Left forelimb (tissue), 1 donor: ENCODE results near the gene DDX23.
"Not testable (repeated sequence)": the region's sequence is repeated elsewhere in the genome, so short reads cannot be mapped to it uniquely, and the experiment has no call there.

ENCODE experiments used
- DNase-seq: peaks from one replicate; pipeline ENCODE4 v3.0.0-alpha.2; 2018; ENCODE audit warnings: low spot score

Gene DDX23

DNA sequence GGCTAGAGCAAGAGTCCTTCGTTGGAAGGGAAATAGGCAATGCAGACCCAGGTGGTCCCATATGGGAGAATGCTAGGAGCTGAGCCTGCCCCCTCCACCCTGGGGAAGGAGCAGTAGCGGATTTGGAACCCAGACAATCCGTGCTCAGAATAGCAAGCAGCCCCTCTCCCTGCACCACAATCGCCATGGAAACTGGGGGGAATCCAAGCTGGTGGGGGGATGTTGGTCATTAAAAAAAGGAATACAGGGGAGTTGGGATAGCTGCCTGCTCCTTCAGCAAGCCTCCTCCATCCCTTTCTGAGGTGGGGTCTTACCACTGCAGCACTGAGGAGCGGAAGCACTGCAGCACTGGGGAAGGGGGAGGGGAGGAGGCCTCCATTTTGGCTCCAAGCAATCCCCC, 10.8 kb upstream of the DDX23 start:
- DNase-seq = no peak

DNA sequence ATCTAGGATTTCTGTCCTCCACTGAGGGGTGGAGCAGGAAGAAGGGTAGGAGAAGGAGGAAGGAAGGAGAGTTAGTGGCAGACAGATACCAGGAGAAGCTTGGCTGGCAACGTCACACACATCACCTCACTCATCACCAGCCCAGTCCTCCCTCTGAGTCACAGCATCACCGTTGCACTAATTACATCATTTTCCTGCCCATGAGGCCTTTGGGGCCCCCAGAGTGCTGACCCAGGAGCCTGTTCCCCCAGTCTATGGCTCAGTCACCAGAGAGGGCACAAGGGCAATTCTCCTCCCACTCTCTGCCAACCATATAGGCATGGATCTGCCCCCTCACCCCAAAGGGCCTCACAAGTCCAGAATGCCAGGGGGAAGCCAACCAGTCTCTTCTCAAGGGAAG, 9.1 kb upstream of the DDX23 start:
- DNase-seq = no peak

DNA sequence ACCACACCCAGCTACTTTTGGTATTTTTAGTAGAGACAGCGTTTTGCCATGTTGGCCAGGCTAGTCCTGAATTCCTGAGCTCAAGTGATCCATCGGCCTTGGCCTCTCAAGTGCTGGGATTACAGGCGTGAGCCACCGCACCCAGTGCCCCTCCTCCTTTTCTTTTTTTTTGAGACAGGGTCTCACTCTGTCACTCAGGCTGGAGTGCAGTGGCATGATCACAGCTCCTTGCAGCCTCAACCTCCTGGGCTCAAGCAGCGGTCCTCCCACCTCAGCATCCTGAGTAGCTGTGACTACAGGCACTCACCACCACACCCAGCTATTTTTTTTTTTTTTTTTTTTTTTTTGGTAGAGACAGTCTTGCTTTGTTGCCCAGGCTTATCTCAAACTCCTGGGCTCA, 8.3 kb upstream of the DDX23 start:
- not testable (repeated sequence) for DNase-seq

DNA sequence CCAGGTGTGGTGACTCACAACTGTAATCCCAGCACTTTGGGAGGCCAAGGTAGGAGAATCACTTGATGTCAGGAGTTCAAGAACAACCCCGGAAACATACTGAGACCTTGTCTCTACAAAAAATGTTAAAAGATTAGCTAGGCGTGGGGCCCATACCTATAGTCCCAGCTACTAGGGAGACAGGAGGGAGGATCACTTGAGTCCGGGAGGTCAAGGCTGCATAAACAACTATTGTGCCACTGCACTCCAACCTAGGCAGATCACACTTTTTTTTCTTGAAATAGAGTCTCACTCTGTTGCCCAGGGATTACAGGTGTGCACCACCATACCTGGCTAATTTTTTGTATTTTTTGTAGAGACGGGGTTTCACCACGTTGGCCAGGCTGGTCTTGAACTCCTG, 7.6 kb upstream of the DDX23 start:
- no peak for DNase-seq

- no peak for DNase-seq
Measured at GRCh38 chr12:48858043-48858442, 6.1 kb upstream of the DDX23 start.

DNA sequence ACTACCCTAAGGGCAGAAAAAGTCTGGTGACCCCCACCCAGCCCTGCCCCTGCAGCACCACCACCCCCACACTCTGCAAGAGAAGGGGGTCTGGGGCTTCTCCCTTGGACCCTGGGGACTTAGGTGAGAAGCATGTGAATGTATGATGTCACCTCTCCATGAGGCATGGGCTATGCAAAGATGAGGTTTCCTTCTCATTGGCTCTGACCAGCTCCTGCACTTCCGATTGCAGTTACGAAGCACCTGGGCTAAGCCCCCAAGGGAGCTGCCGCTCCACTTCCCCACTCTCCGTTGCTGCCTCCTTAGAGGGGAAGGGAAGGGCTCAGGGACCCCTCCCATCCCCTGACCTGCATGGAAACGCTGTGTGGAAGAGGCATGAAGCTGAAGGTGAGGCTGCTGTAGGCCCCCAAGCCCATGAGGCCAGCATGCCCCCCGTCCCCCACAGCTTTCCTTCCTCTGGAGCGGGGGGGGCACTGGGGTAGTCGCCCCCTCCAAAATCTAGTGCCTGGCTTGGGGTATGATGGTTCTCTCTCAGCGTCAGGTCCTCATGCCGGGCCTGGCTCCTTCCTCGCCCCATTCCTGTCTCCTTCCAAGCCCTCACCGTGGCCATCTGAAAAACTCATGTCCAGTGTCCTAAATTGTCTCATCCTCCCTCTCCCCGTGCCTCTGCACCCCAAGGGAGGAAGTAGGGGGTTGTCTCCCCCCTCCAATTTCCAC, 5.5 kb upstream of the DDX23 start:
- DNase-seq = no peak

DNA sequence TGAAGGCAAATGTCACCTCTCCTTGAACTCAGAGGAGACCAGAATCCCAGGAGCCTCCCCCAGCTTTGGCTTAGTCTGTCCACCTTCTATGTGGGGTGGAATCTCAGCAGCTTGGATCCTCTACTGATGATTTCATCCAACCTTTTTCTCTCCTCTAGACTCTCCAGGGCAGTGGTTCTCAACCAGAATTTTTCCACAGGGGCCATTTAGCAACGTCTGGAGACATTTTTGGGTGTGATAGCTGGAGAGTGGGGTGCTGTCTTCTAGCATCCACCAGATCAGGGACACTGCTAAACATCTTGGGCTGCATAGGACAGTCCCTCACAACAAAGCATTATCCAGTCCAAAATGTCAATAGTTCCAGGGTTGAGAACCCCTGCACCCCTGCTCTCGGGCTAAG, 4.4 kb upstream of the DDX23 start:
- DNase-seq = no peak

- DNase-seq = not testable (repeated sequence)
Measured at GRCh38 chr12:48854932-48855331, 3.0 kb upstream of the DDX23 start.

GRCh38 chr12:48854488-48854887, 2.5 kb upstream of the DDX23 start:
- DNase-seq = no peak

GRCh38 chr12:48852734-48853688, 1.0 kb upstream of the DDX23 start:
- peak; percentile 89 for DNase-seq

- DNase-seq = not testable (repeated sequence)
Measured at GRCh38 chr12:48842021-48842420, 9.9 kb downstream of the DDX23 start.

DNA sequence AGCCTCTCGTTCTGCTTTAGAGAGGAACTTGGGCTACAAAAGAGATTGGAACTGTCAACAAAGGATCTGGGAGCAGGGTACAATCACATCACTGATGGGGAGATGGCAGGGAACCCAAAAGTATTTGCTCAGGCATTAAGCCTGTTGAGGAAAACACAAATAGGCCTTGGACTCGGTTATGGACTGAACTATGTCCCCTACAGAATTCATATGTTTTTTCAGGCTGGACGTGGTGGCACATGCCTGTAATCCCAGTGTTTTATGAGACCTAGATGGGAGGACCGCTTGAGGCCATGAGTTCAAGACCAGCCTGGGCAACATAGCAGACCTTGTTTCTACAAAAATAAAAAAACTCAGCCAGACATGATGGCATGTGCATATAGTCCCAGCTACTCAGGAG, 13.9 kb downstream of the DDX23 start:
- no peak for DNase-seq

GRCh38 chr12:48832321-48833060, 19.5 kb downstream of the DDX23 start:
- DNase-seq = no peak

GRCh38 chr12:48831257-48831656, 20.7 kb downstream of the DDX23 start:
- DNase-seq = no peak

DNA sequence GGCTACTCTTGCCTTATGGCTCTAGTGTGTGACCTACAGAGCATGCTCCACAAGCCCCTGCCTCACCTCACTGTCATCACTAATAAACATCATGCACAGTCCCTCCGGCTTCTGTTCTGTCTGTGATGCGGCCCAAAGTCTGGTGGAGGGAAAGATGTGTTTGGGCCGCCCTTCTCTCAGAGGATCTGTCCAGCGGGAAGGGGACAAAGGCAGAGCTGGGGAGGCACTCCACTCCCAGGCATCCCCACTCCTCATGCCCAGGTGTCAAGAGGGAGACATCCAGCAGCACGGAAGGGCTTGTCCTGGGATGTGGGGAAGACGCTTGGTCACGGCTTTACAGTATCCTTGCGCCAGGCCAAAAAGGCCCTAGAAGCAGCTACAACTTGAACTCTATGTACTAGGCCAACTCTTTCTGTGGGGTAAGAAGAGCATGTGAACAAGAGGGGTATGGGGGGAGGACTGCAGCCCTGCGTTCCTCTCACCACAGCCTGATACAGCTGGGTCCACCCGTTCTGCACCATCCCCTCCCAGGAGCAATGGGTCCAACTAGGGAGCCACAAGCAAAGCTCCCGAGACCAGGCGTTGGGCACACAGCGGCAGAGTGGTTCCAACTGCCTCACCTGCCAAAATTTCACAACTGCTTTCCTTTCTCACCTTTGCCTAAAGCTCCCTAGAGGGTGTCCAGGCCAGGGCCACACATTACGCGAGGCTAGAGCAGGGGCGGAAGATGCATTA, 23.0 kb downstream of the DDX23 start:
- DNase-seq = no peak

DNA sequence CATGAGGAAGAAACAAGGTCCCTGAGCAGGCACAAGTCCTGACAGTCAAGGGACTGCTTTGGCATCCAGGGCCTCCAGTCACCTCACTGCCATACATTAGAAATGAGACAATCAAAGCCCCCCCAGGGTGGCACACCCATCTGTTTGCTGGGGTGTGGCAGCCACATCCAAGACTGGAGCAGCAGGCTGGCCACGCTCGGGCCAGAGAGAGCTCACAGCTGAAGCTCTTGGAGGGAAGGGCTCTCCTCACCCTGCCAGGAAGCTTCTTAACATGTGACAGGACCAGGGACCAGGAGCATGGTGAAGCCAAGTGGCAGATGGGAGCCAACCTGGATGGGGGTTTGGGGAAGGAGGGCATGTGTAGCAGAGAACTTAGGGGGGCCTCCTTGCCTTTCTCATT, 23.7 kb downstream of the DDX23 start:
- DNase-seq = no peak

GRCh38 chr12:48827513-48828096, 24.4 kb downstream of the DDX23 start:
- no peak for DNase-seq

GRCh38 chr12:48827026-48827425, 24.9 kb downstream of the DDX23 start:
- DNase-seq = no peak

DNA sequence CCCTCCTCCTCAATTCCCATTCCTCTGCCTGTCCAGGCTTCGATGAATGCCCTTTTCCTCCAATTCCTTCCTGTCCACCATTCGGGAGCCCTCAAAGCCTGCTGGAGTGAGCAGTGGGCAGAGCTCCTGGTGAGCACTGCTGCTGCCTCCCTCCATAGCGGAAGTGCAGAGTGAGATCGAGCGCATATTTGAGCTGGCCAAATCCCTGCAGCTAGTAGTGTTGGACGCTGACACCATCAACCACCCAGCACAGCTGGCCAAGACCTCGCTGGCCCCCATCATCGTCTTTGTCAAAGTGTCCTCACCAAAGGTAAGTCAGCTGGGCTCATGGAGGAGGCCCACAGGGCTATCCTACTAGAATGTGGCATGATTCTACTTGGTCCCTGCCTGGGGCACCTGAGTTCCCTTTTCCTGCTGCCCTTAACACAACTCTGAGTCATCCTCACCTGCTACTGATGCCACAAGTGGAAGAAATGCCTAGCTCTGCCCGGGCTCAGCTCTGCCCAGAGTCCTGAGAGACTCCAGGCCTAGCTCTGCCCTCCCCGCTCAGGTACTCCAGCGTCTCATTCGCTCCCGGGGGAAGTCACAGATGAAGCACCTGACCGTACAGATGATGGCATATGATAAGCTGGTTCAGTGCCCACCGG, 25.6 kb downstream of the DDX23 start:
- no peak for DNase-seq

DNA sequence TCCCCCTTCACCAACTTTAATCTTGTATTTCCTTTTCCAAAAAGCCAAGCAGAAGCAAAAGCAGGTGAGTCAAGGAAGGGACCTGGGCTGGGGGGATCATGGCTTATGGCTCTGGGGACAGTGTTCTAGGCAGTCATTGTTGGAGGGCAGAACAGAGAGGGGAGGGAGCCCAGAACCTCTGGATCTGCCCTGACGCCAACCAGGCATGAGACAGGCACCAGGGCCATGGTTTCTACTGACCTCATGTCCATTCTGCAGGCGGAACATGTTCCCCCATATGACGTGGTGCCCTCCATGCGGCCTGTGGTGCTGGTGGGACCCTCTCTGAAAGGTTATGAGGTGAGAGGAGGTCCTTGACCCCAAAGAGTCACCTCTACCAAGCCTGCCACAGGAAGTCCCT, 27.1 kb downstream of the DDX23 start:
- no peak for DNase-seq

- DNase-seq = no peak
Measured at GRCh38 chr12:48824112-48824511, 27.9 kb downstream of the DDX23 start.
